ACC112 (cell line): ENCODE measurements around the gene PAPOLB.

Experiments used
- H2AFZ ChIP-seq: fragments of 200-600 bp; sonication (generic); one replicate; pipeline ENCODE4 v1.6.0; 2017; ENCODE audit warnings: antibody characterized with exemption, low read length; ENCODE audit not compliant: unreplicated experiment
- H3K27ac ChIP-seq: fragments of 200-600 bp; sonication (generic); 2 replicates; pipeline ENCODE4 v1.5.1; 2014; ENCODE audit warnings: low read depth, mild to moderate bottlenecking, antibody characterized with exemption, low read length, moderate library complexity
- H3K27me3 ChIP-seq: fragments of 200-600 bp; sonication (generic); 2 replicates; pipeline ENCODE4 v1.6.1; 2014; ENCODE audit warnings: mild to moderate bottlenecking, antibody characterized with exemption, low read length, moderate library complexity, mixed read lengths; ENCODE audit not compliant: insufficient read depth
- H3K36me3 ChIP-seq: fragments of 200-600 bp; sonication (generic); 2 replicates; pipeline ENCODE4 v1.6.1; 2016; ENCODE audit warnings: mild to moderate bottlenecking, antibody characterized with exemption, low read length, moderate library complexity, mixed read lengths; ENCODE audit not compliant: insufficient read depth
- H3K4me1 ChIP-seq: fragments of 200-600 bp; sonication (generic); one replicate; pipeline ENCODE4 v1.6.1; 2016; ENCODE audit warnings: low read length, mixed read lengths; ENCODE audit not compliant: insufficient read depth, unreplicated experiment, control insufficient read depth
- H3K4me3 ChIP-seq: fragments of 200-600 bp; sonication (generic); 2 replicates; pipeline ENCODE4 v1.5.1; 2014; ENCODE audit warnings: mild to moderate bottlenecking, low read depth, low read length
- H3K79me2 ChIP-seq: fragments of 200-600 bp; sonication (generic); one replicate; pipeline ENCODE4 v1.6.0; 2016; ENCODE audit warnings: low read length; ENCODE audit not compliant: control insufficient read depth, unreplicated experiment, insufficient read depth

Gene PAPOLB

GRCh38 chr7:4820967-4821471, 40.8 kb downstream of the PAPOLB start:
- 0 out of 2 replicates have a peak, but pooled peaks cover 4% of the 10 kb centered on the region for H3K27me3 ChIP-seq

GRCh38 chr7:4820405-4820966, 41.3 kb downstream of the PAPOLB start:
- no peak overlapping the region for H2AFZ ChIP-seq

More at GRCh38 chr7:4820967-4821471, 40.8 kb downstream of the PAPOLB start:
- Histone ChIP-seq H3K36me3 (no peaks in the 10 kb centered on the region), H3K4me1 (no peaks in the 10 kb centered on the region), H3K4me3 (no peak overlapping the region), H3K79me2 (no peaks in the 10 kb centered on the region), H3K27ac (no peak overlapping the region), H2AFZ (no peak overlapping the region)

GRCh38 chr7:4819560-4820404, 42.0 kb downstream of the PAPOLB start:
- no peaks in the 10 kb centered on the region for H3K79me2 ChIP-seq
- H3K4me1 ChIP-seq: no peaks in the 10 kb centered on the region
- H2AFZ ChIP-seq: no peak overlapping the region
- no peaks in the 10 kb centered on the region for H3K36me3 ChIP-seq
- H3K4me3 ChIP-seq: no peak overlapping the region
- H3K27me3 ChIP-seq: 0 out of 2 replicates have a peak, but pooled peaks cover 4% of the 10 kb centered on the region
- H3K27ac ChIP-seq: no peak overlapping the region

More at GRCh38 chr7:4820405-4820966, 41.3 kb downstream of the PAPOLB start:
- H3K79me2 ChIP-seq: no peaks in the 10 kb centered on the region
- H3K27me3 ChIP-seq: 0 out of 2 replicates have a peak, but pooled peaks cover 4% of the 10 kb centered on the region
- no peak overlapping the region for H3K4me3 ChIP-seq
- H3K4me1 ChIP-seq: no peaks in the 10 kb centered on the region
- H3K27ac ChIP-seq: no peak overlapping the region
- no peaks in the 10 kb centered on the region for H3K36me3 ChIP-seq

- Histone ChIP-seq H3K4me3 (no peak overlapping the region), H3K27ac (no peak overlapping the region), H2AFZ (no peak overlapping the region), H3K36me3 (no peaks in the 10 kb centered on the region), H3K79me2 (no peaks in the 10 kb centered on the region), H3K4me1 (no peaks in the 10 kb centered on the region), H3K27me3 (0 out of 2 replicates have a peak, but pooled peaks cover 4% of the 10 kb centered on the region)
These were observed 43.6 kb downstream of the PAPOLB start for GRCh38 chr7:4818000-4818794.

- H3K27ac ChIP-seq: no peak overlapping the region
- no peak overlapping the region for H2AFZ ChIP-seq
- no peaks in the 10 kb centered on the region for H3K4me1 ChIP-seq
- H3K27me3 ChIP-seq: 0 out of 2 replicates have a peak, but pooled peaks cover 4% of the 10 kb centered on the region
- no peaks in the 10 kb centered on the region for H3K36me3 ChIP-seq
- H3K4me3 ChIP-seq: no peak overlapping the region
- no peaks in the 10 kb centered on the region for H3K79me2 ChIP-seq
These were observed 44.5 kb downstream of the PAPOLB start for GRCh38 chr7:4817178-4817901.

- H3K4me1 ChIP-seq: no peaks in the 10 kb centered on the region
- no peak overlapping the region for H3K27ac ChIP-seq
- no peak overlapping the region for H3K4me3 ChIP-seq
- H3K79me2 ChIP-seq: no peaks in the 10 kb centered on the region
- 0 out of 2 replicates have a peak, but pooled peaks cover 4% of the 10 kb centered on the region for H3K27me3 ChIP-seq
- H2AFZ ChIP-seq: no peak overlapping the region
- no peaks in the 10 kb centered on the region for H3K36me3 ChIP-seq
These were observed 45.3 kb downstream of the PAPOLB start for GRCh38 chr7:4816419-4817080.

- Histone ChIP-seq H3K79me2 (no peaks in the 10 kb centered on the region), H3K36me3 (no peaks in the 10 kb centered on the region), H3K27me3 (0 out of 2 replicates have a peak, but pooled peaks cover 4% of the 10 kb centered on the region)
These were observed 46.0 kb downstream of the PAPOLB start for GRCh38 chr7:4815609-4816418.

GRCh38 chr7:4815121-4815520, 46.7 kb downstream of the PAPOLB start:
- Histone ChIP-seq H3K27ac (no peak overlapping the region), H3K27me3 (0 out of 2 replicates have a peak, but pooled peaks cover 4% of the 10 kb centered on the region), H3K36me3 (no peaks in the 10 kb centered on the region), H3K79me2 (no peaks in the 10 kb centered on the region), H3K4me1 (no peaks in the 10 kb centered on the region), H3K4me3 (no peak overlapping the region), H2AFZ (no peak overlapping the region)

More at GRCh38 chr7:4815609-4816418, 46.0 kb downstream of the PAPOLB start:
- no peak overlapping the region for H3K27ac ChIP-seq
- no peaks in the 10 kb centered on the region for H3K4me1 ChIP-seq
- no peak overlapping the region for H2AFZ ChIP-seq
- no peak overlapping the region for H3K4me3 ChIP-seq

GRCh38 chr7:4814433-4814832, 47.4 kb downstream of the PAPOLB start:
- Histone ChIP-seq H3K79me2 (no peaks in the 10 kb centered on the region), H3K4me1 (no peaks in the 10 kb centered on the region), H2AFZ (no peak overlapping the region), H3K4me3 (no peak overlapping the region), H3K36me3 (no peaks in the 10 kb centered on the region), H3K27me3 (no peaks in the 10 kb centered on the region), H3K27ac (no peak overlapping the region)
